GM03348 (cell line): ENCODE data around the gene FUZ.

ENCODE experiments used
- DNase-seq: peaks from one replicate; pipeline ENCODE4 v3.0.0; 2012; ENCODE audit warnings: low spot score

The FUZ gene

DNA sequence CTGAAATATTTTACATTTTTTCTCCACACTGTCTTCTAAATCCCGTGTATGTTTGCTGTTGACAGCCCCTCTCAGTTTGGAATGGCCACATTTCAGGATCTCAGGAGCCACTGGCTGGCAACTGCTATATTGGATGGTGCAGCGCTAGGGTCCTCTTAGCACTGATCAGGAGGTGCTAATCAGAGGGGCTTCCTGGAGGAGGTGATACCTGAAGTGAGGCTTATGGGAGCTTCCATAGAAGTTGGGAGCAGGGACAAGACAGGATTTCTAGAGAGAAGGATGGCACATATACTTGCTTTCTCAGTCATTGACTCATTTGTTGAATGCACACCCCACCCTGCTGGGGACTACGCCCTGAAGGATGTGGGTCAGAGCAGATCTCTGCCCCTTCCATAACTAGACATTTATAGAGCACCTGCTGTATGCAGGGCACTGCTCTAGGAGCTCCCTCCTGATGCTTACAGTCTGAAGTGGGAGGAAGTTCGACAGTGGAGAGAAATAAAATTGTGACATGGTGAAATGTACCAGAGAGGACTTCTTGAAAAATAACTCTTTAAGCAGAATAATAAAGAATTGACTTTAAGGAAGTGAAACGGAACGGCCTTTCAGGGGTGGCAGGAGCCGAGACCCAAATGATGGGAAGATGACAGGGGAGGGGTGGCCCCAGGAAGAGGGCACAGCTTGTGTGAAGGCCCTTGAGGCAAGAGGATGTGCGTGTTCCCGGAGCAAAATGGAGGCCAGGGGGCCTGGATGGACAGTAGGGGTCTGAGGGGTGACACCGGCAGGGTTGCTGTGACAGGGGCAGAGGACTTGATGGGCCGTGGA, 33.1 kb downstream of the FUZ start:
- no peak for DNase-seq

- DNase-seq: no peak
These were observed 36.7 kb downstream of the FUZ start for GRCh38 chr19:49776371-49776764.

DNA sequence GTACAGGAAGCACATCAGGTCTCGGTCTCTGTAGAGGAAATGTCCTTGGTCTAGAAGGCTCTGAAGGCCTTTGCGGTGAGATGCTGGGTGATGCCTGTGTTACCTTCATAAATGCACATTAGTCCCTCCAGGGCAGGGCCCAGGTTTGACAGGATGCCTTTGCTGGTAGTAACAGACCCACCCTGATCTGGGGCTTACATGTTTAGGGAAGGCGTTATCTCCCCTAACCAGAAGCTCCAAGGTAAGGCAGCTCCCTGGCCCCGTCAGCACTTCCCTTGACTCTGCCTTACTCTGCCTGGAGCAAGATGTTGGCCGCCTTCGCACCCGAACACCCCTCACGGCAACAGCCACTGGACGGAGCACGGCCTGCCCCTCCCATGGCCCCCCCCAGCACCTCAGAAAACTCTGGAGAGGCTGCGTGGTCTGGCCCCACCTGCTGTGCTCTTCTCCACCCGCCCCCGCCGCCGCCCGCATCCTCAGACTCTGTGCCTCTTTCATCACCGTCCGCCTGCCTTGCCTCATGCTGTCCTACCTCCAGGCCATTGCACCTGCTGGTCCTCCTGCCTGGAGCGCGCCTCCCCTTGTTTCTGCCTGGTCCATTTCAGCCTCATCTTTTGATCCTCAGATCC, 37.2 kb downstream of the FUZ start:
- no peak for DNase-seq

DNA sequence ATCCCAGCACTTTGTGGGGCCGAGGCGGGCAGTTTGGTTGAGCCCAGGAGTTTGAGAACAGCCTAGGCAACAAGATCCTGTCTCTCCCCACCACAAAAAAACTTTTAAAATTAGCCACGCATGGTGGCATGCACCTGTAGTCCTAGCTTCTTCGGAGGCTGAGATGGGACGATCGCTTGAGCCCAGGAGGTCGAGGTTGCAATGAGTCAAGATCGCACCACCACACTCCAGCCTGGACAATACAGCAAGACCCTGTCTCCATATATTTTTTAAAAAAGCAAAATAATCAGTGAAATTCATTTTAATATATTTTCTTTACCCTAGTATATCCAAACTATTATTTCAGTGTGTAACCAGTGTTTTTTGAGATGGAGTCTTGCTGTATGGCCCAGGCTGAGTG, 38.1 kb downstream of the FUZ start:
- DNase-seq: no peak

- no peak for DNase-seq
These were observed 39.3 kb downstream of the FUZ start for GRCh38 chr19:49773663-49774350.

- no peak for DNase-seq
These were observed 40.2 kb downstream of the FUZ start for GRCh38 chr19:49772850-49773432.

- no peak for DNase-seq
These were observed 41.4 kb downstream of the FUZ start for GRCh38 chr19:49771674-49772139.

- no peak for DNase-seq
These were observed 42.6 kb downstream of the FUZ start for GRCh38 chr19:49770529-49770928.

DNA sequence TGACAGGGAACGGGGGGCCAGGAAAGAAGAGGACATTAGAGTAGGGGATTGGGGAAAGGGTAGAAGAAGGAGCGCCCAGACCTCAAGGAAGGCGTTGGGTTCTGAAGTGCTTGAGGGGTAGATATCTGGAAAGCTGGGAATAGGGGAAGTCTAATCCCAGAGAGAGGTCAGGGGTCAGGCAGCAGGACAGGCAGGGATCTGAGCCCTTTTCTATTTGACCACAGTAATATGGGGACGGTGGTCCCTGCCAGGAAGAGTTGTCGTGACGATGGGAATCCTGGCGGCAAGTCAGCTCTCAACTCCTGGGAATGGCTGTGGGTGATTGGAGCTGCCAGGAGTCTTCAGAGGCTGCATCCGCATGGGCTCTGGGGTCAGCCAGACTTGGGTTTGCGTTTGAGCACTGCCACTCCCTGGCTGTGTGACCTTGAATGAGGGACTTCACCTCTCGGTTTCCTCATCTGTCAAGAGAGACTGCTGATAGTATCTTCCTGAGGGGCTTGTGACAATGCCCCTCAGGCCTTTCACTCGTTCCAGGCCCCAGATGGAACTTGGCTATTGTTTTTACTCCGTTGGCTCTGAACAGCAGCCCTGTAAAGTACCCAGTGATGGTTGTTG, 45.0 kb downstream of the FUZ start:
- DNase-seq: no peak

DNA sequence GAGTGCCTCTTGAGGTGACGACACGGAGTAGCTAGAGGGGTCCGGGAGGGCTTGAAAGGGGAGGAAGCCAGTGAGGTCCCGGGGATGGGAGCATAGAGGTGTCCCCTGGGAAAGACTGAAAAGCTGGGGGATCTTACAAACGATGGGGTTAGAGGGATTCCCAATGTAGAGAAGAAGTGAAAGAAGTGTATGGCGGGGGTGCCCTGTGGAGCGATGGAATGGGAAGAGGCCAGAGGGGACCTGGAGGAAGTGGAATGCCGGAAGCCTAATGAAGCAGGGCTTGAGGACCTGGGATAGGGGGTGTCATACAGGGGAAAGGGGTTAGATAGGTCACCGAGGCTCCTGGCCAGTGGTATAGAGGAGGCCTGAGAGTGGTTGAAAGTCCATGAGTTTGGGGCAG, 45.7 kb downstream of the FUZ start:
- DNase-seq: peak; percentile 29

DNA sequence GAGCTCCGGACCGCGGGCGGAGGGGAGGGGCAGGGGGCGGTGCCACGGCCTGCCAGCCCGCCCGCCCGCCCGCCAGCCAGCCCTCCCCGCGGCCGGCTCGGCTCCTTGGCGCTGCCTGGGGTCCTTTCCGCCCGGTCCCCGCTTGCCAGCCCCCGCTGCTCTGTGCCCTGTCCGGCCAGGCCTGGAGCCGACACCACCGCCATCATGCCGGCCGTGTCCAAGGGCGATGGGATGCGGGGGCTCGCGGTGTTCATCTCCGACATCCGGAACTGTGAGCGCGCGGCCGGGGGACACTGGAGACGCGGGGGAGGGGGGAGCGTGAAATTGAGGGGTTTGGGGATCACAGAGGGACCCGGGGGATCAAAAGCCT, 46.2 kb downstream of the FUZ start, which contains the start of gene AP2A1:
Gene AP2A1, plus strand, starts transcription at position 72 of the 370 bp plus-strand sequence. Its CDS starts 133 bp downstream, at position 205.
- no peak for DNase-seq

GRCh38 chr19:49766007-49766929, 46.8 kb downstream of the FUZ start:
- DNase-seq: peak; percentile 99

DNA sequence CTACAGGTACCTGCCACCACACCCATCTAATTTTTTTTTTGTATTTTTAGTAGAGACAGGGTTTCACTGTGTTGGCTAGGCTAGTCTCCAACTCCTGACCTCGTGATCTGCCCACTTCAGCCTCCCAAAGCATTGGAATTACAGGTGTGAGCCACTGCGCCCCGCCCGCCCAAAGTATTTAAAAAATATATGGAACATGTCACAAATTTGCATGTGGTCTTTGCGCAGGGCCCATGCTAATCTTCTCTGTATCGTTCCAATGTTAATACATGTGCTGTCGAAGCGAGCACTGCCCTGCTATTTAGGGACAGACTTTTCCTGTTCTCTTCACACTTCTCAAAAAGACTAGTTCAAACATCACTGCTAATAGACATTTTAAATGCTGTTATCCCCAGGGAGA, 48.8 kb downstream of the FUZ start:
- no peak for DNase-seq

GRCh38 chr19:49763230-49763629, 49.9 kb downstream of the FUZ start, which contains the start of gene TSKS:
TSS of gene TSKS (minus strand) at chr19:49763306. CDS start at chr19:49763247, 59 bp downstream.
- no peak for DNase-seq

DNA sequence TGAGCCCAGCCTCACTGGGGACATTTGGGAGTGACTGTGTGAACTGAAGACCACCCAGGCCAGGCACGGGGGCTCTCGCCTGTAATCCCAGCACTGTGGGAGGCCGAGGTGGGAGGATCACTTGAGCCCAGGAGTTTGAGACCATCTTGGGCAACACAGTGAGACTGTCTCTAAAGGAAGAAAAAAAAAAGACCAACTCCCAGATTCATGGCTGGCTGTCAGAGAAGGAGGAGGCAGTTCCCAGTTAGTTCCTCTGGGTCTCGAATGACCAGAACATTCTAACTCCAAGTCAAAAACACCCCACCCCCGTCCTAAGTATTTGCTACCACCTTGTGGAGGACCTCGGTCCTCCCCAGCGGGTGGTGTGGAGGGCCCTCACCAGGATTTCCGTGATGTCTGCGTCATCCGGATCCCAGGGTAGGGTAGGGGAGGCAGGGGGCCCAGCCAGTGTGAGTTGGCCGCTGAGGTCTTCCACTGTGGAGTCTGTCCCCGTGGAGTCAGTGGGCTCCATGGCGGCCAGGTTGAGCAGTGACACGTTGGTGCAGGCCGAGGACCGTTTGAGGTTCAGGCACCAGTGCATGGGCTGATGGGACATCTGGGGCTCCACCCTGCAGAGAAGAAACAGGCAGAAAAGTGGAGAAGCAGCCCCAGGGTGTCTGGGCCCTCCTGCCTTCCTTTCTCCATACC, 51.3 kb downstream of the FUZ start:
- peak; percentile 38 for DNase-seq

- no peak for DNase-seq
These were observed 51.9 kb downstream of the FUZ start for GRCh38 chr19:49761249-49761624.

GRCh38 chr19:49758292-49758691, 54.8 kb downstream of the FUZ start:
- DNase-seq: peak; percentile 75
